DMS153 treated with DMSO at 0.1 percent for 48 hours (cell line): ENCODE results near the gene MCCD1.
"Not testable (repeated sequence)": the region's sequence is repeated elsewhere in the genome, so short reads cannot be mapped to it uniquely, and the experiment has no call there.

Experiments used
- DNase-seq: peaks from one replicate; lab custom pipeline; 2025; ENCODE audit not compliant: unreplicated experiment; lab: John Stamatoyannopoulos, UW

The MCCD1 gene

DNA sequence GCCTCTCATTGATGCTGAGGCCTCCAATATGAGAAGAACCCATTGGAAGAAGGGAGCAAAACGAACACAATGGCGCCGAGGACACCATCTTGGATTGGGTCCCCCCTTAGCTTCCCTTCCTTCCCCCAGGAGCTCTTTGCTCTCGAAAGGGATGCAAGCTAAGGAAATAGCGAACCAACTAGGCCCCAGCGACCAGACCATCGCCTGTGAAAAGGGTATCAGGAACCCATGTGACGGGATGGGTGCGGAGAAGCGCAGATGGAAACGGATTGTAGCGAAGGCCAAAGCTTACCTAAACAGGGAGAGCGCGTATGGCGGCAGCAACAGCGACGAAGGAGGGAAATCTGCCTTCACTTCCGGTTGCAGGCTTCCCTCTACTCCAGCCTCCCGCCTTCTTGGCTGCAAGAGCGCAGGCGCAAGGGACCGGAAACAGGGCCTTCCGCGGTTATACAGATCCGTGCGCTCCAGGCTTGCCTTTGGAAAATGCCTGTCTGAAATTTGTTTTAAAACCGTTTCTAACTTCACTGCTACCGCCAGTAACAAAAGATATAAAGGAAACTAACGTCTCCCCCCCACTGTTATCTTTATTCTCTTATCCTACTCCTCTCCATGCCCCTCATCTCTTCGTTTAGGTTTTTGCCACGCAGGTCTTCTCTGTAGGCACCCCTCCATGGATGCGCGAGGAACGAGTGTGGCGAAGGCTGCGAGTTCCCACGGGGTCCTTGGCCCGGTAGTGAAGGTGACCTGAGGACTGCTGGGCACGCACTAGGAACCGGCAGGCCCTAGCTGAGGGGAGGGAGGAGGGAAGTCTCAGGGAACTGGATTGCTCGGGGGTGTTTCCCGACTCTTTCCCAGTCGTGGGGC, 13.1 kb downstream of the MCCD1 start, which contains the start of gene DDX39B:
DDX39B (minus strand) TSS at position 346 of the 864 bp plus-strand sequence. CDS start 1,471 bp downstream, outside the sequence.
- DNase-seq, result peak; percentile 97

DNA sequence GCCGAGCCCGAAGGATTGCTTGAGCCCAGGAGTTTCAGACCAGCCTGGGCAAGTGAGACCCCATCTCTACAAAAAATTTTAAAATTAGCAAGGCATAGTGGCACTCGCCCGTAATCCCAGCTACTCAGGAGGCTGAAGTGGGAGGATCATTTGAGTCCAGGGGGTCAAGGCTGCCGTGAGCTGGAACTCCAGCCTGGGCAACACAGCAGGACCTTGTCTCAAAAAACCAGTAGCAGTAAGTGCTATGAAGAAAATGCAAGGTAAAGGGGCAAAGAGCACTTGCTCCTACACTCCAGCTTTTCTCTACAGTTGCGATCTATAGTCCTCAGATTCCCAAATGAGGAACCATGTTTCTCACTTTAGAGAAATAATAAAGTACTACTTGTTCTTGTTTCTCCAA, 14.9 kb downstream of the MCCD1 start:
- DNase-seq, result no peak

DNA sequence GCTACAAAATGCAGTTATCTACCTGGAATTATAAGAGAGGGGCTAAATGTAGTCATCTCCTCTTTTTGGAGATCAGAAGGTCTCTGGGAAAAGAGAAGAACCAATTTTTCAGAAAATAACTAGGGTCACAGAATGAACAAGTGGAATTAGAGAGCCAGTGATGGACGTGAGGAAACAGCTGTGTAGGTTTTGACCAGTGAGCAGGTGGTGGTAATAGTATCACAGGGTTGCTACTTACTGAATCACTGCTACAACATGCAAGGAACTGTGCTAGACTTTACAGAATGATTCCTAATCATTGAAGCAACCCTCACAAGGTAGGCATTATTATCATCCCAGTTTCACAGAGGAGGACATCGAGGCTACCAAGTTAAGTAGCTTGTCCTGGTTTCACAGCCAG, 15.9 kb downstream of the MCCD1 start:
- no peak for DNase-seq

DNA sequence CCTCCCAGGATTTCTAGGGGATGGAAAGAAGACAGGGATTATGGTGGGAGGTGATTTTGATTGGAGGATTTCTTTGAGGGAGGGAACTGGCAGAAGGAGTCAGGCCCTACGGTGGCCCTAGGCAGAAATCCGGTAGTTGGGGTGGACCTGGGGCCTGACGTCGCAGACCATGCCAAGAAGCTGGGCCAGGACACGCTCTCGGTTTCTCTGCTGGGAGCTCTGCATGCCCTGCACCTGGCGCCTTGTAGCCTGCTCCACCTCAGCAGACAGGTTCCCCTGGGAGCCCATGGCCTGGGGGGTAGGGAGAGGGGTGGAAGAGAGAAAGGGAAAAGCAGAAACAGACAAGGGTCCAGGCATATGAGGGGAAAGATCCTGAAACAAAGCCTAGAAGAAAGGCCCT, 16.5 kb downstream of the MCCD1 start:
- no peak for DNase-seq

DNA sequence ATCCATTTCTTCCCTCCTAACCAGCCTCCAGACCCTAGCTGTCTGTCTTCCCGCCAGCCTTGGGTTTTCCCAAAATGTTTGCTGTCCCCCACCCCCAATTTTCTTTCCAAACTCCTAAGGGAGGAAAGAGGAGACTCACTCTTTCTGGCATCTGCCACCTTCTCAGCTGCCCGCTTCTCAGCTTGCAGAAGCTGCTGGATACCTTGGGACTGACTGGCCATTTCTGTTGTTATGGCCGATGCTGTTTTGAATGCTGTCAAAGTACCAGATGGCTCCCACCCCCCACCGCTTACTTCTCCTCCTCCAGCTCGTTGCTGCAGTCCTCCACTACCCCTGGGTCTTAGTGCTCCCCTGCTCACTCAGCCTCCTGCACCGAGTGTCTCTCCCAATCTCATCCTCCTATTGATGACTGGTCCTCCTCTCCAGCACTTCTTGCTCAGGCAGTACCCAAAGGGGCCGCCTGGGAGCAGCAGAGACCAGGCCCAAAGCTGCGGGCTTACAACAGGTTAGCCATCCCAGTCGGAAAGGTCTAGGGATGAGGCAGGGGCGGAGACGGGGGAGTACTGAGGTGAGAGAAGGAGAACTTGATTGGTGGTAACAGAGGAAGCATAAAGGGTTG, 17.7 kb downstream of the MCCD1 start, which contains the start of gene ATP6V1G2:
ATP6V1G2 (minus strand) TSS at position 270 of the 619 bp plus-strand sequence; CDS start at position 221, 49 bp downstream.
- DNase-seq, result peak; percentile 90

DNA sequence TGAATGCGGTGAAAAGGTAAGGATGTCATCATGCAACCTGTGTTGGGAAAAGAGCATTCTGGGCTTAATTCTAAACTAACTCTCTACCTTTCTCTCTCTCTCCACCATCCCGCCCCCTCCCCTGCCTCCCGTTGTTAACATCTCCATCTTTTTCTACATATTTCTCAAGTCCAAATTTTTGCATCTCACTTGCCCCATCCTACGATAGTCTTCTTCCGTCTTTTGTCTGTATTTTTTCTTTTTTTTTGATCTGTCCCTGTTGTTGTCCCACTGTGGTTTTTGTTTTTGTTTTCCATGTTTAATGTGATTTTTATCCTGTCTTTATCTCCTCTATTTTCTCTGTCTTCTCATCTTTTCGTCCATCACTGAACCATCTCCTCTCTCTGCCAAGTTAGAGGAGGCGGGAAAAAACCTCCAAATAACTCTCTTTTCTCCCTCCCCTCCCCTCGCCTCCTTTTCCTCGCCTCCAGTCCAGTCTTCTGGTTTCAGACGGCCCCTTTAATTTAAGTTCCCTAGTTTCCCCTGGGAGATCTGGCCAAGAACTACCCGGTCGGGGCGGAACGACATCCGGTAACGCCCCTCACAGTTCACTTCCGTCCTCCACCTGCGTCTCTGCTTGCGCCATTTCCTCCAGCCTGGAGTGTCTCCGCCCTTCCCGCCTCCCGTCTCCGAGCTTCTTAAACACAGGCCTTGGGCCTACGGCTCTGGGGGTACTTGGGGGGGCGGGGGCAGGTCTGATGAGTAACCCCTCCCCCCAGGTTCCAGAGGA, 18.4 kb downstream of the MCCD1 start, which contains the start of gene NFKBIL1:
NFKBIL1 (plus strand) TSS at position 651 of the 769 bp plus-strand sequence; CDS start at position 738, 87 bp downstream.
- DNase-seq, result peak; percentile 95

DNA sequence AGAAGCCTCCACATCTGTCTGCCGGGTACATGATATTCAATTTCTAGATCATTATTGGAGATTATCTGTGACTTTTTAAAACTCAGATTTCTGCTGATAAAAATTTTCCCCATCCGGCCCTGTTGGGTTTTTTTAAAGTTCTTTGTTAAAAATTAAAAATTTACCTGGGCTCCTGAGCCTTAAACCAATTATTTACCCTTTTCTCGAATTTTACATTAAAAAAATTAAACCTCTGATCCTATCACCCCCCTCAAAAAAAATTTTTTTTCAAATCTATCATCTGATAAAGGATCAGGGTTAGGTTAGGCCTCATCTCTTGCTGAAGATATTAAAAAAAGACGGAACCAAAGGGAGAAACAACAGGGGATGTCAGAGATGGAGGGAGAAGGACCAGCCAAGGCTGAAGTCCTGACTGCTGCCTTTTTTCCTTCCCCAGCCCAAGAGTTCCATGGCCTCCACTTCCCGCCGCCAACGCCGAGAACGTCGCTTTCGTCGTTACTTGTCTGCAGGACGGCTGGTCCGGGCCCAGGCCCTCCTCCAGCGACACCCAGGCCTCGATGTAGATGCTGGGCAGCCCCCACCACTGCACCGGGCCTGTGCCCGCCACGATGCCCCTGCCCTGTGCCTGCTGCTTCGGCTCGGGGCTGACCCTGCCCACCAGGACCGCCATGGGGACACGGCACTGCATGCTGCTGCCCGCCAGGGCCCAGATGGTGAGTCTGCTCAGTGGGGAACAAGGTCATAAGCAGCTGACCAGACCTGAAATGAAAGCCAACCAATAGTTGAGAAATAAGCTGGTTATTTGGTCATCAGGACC, 19.2 kb downstream of the MCCD1 start:
- no peak for DNase-seq

DNA sequence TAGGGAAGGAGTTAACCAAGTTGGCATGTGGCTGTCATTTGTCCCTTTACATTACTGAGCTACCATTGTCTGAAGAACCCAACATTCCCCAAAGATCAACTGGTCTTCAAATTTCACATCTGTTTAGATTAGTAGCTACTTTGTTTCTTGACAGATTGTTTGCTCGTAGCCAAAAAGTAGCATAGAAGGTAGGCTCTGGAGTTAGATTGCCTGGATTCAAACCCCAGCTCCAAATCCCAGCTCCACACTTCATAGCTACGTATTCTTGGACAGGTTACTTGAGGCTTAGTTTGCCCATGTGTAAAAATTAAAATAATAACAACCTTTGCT, 19.7 kb downstream of the MCCD1 start:
- no peak for DNase-seq

DNA sequence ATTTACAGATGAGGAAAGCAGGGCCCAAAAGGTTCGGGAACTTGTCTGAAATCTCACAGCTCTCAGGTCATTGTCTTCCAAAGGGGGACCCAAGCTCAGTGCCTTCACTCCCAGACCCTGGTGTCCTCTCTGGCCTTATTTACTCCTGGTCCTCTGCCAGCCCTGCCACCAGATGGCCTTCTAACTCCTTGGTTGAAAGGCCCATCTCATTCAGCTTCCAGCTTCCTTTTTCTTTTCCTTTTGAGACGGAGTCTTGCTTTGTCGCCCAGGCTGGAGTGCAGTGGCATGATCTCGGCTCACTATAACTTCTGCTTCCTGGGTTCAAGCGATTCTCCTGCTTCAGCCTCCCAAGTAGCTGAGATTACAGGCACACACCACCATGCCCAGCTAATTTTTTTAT, 22.6 kb downstream of the MCCD1 start:
- not testable (repeated sequence) for DNase-seq

DNA sequence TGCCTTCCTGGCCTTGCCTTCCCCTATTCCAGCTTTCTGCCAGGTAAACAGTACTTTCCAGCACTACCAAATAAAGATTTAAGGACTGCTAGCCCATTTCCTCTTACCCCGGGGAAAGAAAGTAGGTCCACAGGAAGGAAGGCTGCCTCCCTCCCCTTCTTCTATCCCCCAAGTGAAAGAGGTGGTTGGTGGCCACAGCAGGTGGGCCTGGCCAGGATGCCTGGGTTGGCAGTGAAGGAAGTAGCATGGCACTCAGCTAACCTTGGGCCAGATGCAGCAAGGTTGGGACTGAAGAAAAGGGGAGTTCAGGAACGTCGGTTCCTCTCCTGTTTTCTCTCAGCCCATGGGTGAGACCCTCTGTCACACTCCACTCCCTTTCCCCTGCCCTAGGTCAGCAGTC, 27.5 kb downstream of the MCCD1 start:
- DNase-seq, result no peak

DNA sequence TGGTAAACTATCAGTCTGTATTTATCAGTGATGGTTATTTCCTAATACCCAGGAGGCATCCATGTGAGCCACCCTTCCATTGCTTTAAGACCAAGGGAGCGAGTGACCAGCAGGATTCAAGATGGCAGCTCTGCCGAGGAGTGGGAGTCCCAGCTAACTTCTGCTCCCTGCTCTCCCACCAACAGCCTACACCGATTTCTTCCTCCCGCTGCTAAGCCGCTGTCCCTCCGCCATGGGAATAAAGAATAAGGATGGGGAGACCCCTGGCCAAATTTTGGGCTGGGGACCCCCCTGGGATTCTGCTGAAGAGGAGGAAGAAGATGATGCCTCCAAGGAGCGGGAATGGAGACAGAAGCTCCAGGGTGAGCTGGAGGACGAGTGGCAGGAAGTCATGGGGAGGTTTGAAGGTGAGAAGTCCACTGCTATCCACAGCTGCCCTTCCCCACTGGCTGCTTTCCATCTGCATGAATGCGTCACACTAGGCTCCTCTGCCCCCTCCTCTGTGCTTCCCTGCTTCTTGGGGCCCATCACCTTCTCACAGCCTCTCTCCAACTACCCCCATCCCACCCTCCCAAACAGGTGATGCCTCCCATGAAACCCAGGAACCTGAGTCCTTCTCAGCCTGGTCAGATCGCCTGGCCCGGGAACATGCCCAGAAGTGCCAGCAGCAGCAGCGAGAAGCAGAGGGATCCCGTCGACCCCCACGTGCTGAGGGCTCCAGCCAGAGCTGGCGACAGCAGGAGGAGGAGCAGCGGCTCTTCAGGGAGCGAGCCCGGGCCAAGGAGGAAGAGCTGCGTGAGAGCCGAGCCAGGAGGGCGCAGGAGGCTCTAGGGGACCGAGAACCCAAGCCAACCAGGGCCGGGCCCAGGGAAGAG, 28.9 kb downstream of the MCCD1 start:
- no peak for DNase-seq

DNA sequence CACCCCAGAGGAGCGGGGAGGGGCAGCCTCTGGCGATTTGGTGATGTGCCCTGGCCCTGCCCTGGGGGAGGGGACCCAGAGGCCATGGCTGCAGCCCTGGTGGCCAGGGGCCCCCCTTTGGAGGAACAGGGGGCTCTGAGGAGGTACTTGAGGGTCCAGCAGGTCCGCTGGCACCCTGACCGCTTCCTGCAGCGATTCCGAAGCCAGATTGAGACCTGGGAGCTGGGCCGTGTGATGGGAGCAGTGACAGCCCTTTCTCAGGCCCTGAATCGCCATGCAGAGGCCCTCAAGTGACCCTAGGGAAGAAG, 29.5 kb downstream of the MCCD1 start:
- no peak for DNase-seq

DNA sequence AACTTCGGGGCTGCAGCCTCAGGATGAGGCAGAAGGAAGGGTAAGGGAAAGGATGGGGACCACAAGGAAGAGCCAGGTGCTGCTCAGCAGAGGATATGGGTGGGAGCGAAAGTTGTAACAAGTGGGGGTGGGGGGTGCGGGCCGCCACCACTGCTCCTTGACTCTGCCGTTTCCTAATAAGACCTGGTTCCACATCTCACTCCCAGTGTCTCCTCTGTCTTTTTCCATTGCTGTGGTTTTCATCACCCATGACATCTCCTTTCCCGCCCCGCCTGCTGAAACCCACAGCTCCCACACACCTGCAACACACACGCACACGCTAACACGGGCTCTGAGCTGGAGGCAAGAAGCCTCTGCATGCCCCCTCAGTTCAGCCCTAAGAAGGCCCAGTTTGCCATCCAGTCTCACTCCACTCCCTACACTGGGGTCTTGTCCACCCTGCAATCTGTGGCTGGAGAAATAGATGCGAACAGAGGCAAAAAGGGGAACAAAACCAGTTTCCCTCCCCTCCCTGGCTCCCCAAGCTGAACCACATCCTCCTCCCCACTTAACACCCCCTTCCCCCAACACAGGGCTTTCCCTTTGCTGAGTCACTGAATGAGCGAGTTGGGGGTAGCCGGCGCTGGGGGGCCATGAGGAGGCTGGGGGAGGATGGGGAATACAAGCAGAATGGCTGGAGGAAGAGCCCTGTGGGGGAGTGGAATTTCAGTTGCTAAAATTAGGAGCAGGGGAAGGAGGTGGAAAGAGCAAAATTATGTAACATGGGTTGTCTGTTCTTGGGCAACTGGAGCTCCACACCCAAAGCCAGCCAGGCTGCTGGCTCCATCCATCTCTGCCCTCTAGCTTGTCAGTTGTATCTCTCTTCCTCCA, 30.1 kb downstream of the MCCD1 start:
- no peak for DNase-seq

DNA sequence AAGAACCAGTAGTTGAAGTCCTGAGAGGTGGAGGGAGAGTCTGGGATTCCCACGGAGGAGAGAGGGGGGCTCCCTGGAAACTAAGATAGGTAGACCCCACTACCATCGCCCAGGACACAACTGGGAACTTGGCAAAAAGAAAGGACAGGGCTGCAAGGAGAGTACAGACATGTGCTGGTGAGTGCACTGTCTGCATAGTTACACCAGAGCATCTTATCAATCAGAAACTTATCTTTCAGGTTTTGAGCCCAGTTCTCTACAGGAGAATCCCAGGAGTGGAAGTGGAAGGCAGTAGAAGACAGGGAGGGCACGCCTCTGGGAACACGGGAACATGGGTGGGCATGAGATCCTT, 30.8 kb downstream of the MCCD1 start:
- no peak for DNase-seq

DNA sequence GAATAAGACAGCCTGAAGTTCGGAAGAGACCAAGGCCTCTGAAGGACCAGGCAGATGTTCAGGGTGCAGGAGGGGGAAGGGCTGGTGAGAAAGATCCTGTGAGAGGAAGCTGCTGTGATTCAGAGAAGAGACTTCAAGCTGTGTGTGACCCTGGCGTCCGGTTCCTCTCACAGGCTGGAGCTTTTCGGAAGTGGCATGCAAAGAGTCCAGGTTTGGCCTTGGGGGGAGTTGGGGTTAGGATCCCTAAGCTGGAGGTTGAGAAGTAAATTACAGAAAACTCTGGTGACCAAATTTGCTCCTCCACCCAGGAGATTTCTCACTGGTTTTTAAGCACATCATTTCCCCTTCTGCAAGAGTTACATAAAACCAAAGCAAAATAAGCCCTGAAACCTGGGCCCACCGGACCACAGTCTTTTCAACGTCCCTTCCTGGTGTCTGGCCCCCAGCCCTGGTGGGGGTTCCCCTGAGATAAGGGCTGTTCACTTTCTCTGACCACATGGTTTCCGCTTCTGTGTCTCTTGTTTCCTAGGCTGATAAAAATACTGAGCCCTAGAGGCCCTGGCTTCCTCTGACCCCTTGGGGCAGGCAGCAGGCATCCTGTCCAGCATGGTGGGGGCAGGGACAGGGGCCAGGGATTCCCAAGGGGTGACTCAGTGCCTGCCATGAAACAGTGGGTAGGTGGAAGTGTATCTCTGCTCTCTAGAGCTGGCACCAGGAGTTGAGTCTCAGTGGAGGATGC, 31.4 kb downstream of the MCCD1 start:
- no peak for DNase-seq

DNA sequence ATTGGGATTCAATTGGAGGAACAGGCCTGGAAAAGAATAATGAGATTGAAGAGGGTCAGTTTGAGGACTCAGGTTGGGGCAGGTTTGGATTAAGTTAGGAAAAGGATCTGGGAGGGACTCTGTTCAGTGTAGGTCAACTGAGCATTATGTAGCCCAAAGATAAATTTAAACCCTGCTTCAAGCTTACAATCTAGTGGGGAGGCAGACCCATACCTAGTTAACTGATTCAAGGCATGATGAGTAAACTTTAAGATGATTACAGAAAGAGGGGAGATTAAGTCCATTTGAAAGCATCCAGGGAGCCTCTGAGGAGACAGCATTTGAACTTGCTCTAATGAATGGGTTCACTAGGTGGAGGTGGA, 31.9 kb downstream of the MCCD1 start:
- no peak for DNase-seq

DNA sequence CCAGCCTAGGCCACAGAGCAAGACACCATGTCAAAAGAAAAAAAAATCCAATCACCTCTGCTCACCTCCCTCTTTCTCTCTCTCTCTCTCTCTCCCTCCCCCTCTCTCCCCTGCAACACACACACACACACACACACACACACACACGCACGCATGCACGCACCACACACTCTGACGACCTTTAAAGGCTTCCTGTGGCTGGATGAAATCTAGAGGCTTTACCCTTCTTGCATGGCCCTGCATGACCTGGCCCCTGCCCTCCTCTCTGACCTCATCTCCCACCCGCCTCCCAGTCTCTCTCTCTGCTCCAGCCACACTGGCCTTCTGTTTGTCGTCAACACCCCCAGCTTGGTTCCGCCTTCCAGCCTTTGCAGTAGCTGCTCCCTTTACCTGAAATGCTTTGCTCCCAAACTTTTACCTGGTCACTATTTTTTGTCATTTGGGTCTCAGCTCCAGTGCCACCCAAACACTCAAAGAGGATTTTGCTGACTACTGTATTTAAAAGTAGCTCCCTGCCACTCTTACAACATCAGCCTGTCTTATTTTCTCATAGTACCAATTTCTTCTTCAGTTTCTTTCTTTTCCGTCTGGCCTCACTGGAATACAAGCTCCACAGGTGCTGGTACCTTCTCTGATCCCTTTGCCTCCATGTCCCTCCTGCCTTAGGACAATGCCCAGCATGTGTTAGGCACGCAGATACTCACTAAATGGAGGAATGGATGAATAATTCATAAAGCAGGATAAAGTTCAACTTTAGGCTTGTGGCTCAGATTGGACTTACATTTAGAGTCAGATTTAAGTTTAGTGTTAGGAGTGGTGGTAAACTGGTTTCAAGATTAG, 39.0 kb downstream of the MCCD1 start:
- DNase-seq, result no peak

DNA sequence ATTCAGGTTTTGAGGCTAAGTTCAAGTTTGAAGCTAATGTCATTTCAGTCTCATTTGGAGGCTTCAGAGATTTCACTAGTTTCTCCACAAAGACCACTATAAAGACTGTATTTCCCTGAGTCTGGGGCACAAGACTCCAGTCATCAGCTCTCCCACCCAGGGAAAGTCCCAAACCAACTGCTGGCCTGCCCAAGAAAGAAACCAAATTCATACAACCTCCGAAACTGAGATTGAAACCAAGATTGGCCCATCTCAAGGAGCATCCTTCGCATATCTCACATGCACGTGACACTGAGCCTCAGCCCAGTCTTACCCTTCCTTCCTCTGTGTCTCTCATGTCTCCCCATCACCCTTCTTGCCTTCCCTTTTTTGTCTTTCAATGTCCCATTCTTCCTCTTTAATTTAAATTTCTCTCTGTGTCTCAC, 39.8 kb downstream of the MCCD1 start:
- no peak for DNase-seq
